CD4-positive, alpha-beta T cell (primary cell): ENCODE results near the gene CABP4. TPM values are rescaled to one million over a fixed set of nuclear protein-coding genes. Genes with fewer than 3 reads are reported as not detected.

Experiments
- ATAC-seq: fragments of 200-7000 bp; cut with Tn5 transposase; one replicate; pipeline ENCODE4 v1.10.0; 2022; ENCODE audit warnings: mild to moderate bottlenecking; ENCODE audit not compliant: poor library complexity
- CTCF ChIA-PET: fragments of 350-600 bp; sonication (Branson Sonifier 250); formaldehyde crosslinking; loops from one replicate; lab custom pipeline; 2021; ENCODE audit warnings: antibody characterized with exemption, inconsistent platforms; lab: Charles Lee
- POLR2A ChIA-PET: fragments of 350-600 bp; sonication (Branson Sonifier 250); formaldehyde crosslinking; loops from one replicate; lab custom pipeline; 2021; ENCODE audit warnings: antibody characterized with exemption, inconsistent platforms; lab: Charles Lee
- DNase-seq, 14 experiments: peaks; one replicate each; pipeline ENCODE4 v3.0.0-alpha.2; 2013 to 2020; ENCODE audit warnings: mixed read lengths in 2 of 14
- H3K27ac ChIP-seq, 2 donors: one replicate each; pipeline versions ENCODE4 v1.5.1 to v1.7.0; 2013; ENCODE audit warnings: low read length in 2 of 2, low read depth in 1 of 2, mild to moderate bottlenecking in 1 of 2
- H3K27me3 ChIP-seq, 2 experiments: 1 replicate in 1 of 2; 2 replicates in 1 of 2; pipeline versions ENCODE4 v1.6.1 to v1.7.0; 2013; ENCODE audit warnings: low read length in 2 of 2, control low read depth in 1 of 2, mild to moderate bottlenecking in 1 of 2, moderate library complexity in 1 of 2; ENCODE audit not compliant: insufficient read depth in 2 of 2, control insufficient read depth in 1 of 2
- H3K36me3 ChIP-seq: one replicate; pipeline ENCODE4 v1.6.1; 2013; ENCODE audit warnings: low read length, control low read depth; ENCODE audit not compliant: insufficient read depth
- H3K4me1 ChIP-seq: one replicate; pipeline ENCODE4 v1.6.1; 2013; ENCODE audit warnings: low read length, control low read depth; ENCODE audit not compliant: insufficient read depth
- H3K4me3 ChIP-seq: one replicate; pipeline ENCODE4 v1.5.1; 2013; ENCODE audit warnings: mild to moderate bottlenecking, low read length, moderate library complexity
- H3K9me3 ChIP-seq, 2 experiments: 1 replicate in 1 of 2; 2 replicates in 1 of 2; pipeline versions ENCODE4 v1.6.1 to v1.7.0; 2013; ENCODE audit warnings: low read length in 2 of 2, mild to moderate bottlenecking in 2 of 2, control low read depth in 1 of 2, moderate library complexity in 1 of 2; ENCODE audit not compliant: control insufficient read depth in 1 of 2, insufficient read depth in 1 of 2
- H3K27ac Mint-ChIP-seq: one replicate; pipeline ENCODE4 v1.8.0; 2020; ENCODE audit warnings: mixed read lengths
- H3K27me3 Mint-ChIP-seq: one replicate; pipeline ENCODE4 v1.8.0; 2021; ENCODE audit warnings: mixed read lengths
- H3K36me3 Mint-ChIP-seq: one replicate; pipeline ENCODE4 v1.8.0; 2021; ENCODE audit warnings: low read depth, mixed read lengths
- H3K4me1 Mint-ChIP-seq: one replicate; pipeline ENCODE4 v1.8.0; 2021; ENCODE audit warnings: low read depth, mixed read lengths
- H3K4me3 Mint-ChIP-seq: one replicate; pipeline ENCODE4 v1.8.0; 2020; ENCODE audit warnings: mild to moderate bottlenecking, mixed read lengths
- H3K9me3 Mint-ChIP-seq: one replicate; pipeline ENCODE4 v1.8.0; 2020; ENCODE audit warnings: mixed read lengths
- CTCF ChIP-seq: fragments of 200-600 bp; IDR thresholded peaks from one replicate; pipeline ENCODE4 v1.8.0; 2022; ENCODE audit warnings: antibody characterized with exemption, mild to moderate bottlenecking
- intact Hi-C, 2 experiments: fragments of 100-400 bp; cut with DNase I in 1 of 2; cut with micrococcal nuclease in 1 of 2; formaldehyde crosslinking; loops; one replicate each; pipeline versions ENCODE4 v1.15.1 to v1.9.0; 2023 to 2025; cut with DNase I, micrococcal nuclease
- total RNA-seq, 174 experiments: library from RNA in 2 of 174; stranded (reverse) in 2 of 174; gene quantifications; one replicate each; pipeline ENCODE4 v1.2.3 and lab custom pipeline; 2021 to 2026

Gene CABP4
- total RNA-seq, 2 experiments from 2014 or later: 7.5 to 8.5 TPM

DNA sequence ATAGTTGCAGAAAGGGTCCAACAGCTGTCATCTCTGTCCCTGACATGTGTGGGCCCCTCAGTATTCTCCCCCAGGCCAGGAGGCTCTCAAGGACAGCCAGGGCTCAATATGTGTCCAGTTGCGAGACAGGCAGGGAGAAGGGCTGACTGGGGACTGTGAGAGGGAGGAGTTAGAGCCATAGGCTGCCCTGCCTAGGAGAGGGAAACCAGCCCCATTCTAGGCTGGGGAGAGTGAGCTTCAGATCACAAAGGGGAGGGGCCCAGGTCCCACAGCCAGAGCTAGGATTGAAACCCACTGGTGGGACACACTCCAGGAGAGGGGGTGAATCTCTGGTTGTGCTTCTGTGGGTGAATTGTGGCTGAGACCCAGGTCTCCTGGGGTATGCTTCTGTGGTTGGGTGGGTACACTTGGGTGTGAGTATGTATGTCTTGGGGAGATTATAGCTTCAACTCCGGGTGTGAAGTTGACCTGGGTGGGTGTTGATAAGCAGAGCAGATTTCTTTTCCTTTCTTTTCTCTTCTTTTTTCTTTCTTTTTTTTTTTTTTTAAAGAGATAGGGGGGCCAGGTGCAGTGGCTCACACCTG lies 41.8 kb upstream of the CABP4 start:
- no peak for ATAC-seq
- TF ChIP-seq CTCF: no peak

GRCh38 chr11:67415501-67416304 lies 39.5 kb upstream of the CABP4 start, which contains the start of gene CARNS1:
TSS of gene CARNS1 (plus strand) at chr11:67415678. CDS start at chr11:67416200, 522 bp downstream.
- Histone ChIP-seq H3K9me3 (no peaks in the 10 kb centered on the region), H3K4me3 (peak within 1 kb of the TSS; percentile 51), H3K27ac (peak within 1 kb of the TSS; percentile 78 to 79), H3K36me3 (peaks cover 2% of the 10 kb centered on the region), H3K4me1 (peaks cover 95% of the 10 kb centered on the region), H3K27me3 (no peaks in the 10 kb centered on the region)
- Mint-ChIP-seq H3K27ac (peak within 1 kb of the TSS; percentile 98), H3K9me3 (no peaks in the 10 kb centered on the region), H3K27me3 (no peaks in the 10 kb centered on the region), H3K4me1 (peaks cover 79% of the 10 kb centered on the region), H3K36me3 (no peaks in the 10 kb centered on the region), H3K4me3 (peak within 1 kb of the TSS; percentile 93)
- DNase-seq: peak in 3 of 14 experiments; percentile 38 to 46 (median 44)
- intact Hi-C loops: loop anchor here in 1 of 2 experiments (5.0 kb wide), 3 partner anchors 52 to 92 kb away; partner anchors contain the start of genes AIP, CDK2AP2, PITPNM1 and TMEM134
- ATAC-seq: no peak
- no peak for TF ChIP-seq CTCF
- CTCF ChIA-PET: interaction anchor here (1.4 to 6.0 kb wide), 3 partner anchors 9 to 54 kb away, joined by 3 to 46 read pairs (median 4); partner anchors contain the start of genes PPP1CA and TBC1D10C
- POLR2A ChIA-PET: interaction anchor here (0.6 to 12.5 kb wide), 8 partner anchors 8 to 70 kb away, joined by 3 to 411 read pairs (median 11); partner anchors contain the start of genes PPP1CA, PTPRCAP, RPS6KB2 and TBC1D10C

More for the DNA sequence above, 41.8 kb upstream of the CABP4 start:
- ChIA-PET CTCF (interaction anchor here (0.6 to 2.0 kb wide), 4 partner anchors 8 to 151 kb away, joined by 3 to 6 read pairs (median 3); no protein-coding TSS in a partner anchor), POLR2A (interaction anchor here (0.7 to 12.5 kb wide), 11 partner anchors 10 to 568 kb away, joined by 3 to 411 read pairs (median 5); partner anchors contain the start of genes AIP, PPP1CA, PTPRCAP and RAD9A)
- intact Hi-C loops: no loop called here
- peak overlapping the region; percentile 98 for H3K27ac Mint-ChIP-seq
- DNase-seq: no peak
- peak overlapping the region in 1 of 2 donors; percentile 84 for H3K27ac ChIP-seq
- H3K27me3 Mint-ChIP-seq: no peaks in the 10 kb centered on the region
- no peaks in the 10 kb centered on the region for H3K27me3 ChIP-seq
- H3K9me3 ChIP-seq: no peaks in the 10 kb centered on the region
- no peak overlapping the region for H3K4me3 ChIP-seq
- H3K4me1 Mint-ChIP-seq: peaks cover 83% of the 10 kb centered on the region
- peaks cover 98% of the 10 kb centered on the region for H3K4me1 ChIP-seq
- H3K9me3 Mint-ChIP-seq: no peaks in the 10 kb centered on the region
- peak overlapping the region; percentile 82 for H3K4me3 Mint-ChIP-seq
- H3K36me3 ChIP-seq: peaks cover 18% of the 10 kb centered on the region
- H3K36me3 Mint-ChIP-seq: peaks cover 9% of the 10 kb centered on the region
